SKM-1 (cell line): Measurements from ENCODE around the gene PPP2R3A.
A peak's percentile ranks its signal among the peaks of the same experiment; 100 is the strongest.
"Not testable (repeated sequence)": the region's sequence is repeated elsewhere in the genome, so short reads cannot be mapped to it uniquely, and the experiment has no call there.

ENCODE experiments used
- DNase-seq: peaks from one replicate; lab custom pipeline; 2025; ENCODE audit not compliant: unreplicated experiment; lab: John Stamatoyannopoulos, UW

Gene PPP2R3A

GRCh38 chr3:135965506-135966270, at the start of gene PPP2R3A:
TSS of gene PPP2R3A (plus strand) at chr3:135965728. CDS start at chr3:136001499, 35,771 bp downstream.
- DNase-seq = peak; percentile 31

- DNase-seq = no peak
These were observed 49.2 kb upstream of the PPP2R3A start for GRCh38 chr3:135916310-135916709.

- DNase-seq = no peak
These were observed 48.5 kb upstream of the PPP2R3A start for GRCh38 chr3:135917076-135917475.

GRCh38 chr3:135917927-135918597, 47.5 kb upstream of the PPP2R3A start:
- no peak for DNase-seq

- DNase-seq = peak; percentile 5
These were observed 46.9 kb upstream of the PPP2R3A start for GRCh38 chr3:135918600-135918999.

- DNase-seq = no peak
These were observed 45.3 kb upstream of the PPP2R3A start for GRCh38 chr3:135920275-135920674.

GRCh38 chr3:135922903-135923250, 42.7 kb upstream of the PPP2R3A start:
- DNase-seq = no peak

- DNase-seq = no peak
These were observed 41.0 kb upstream of the PPP2R3A start for GRCh38 chr3:135924506-135924905.

- no peak for DNase-seq
These were observed 38.9 kb upstream of the PPP2R3A start for GRCh38 chr3:135926664-135927063.

- DNase-seq = no peak
These were observed 38.4 kb upstream of the PPP2R3A start for GRCh38 chr3:135927155-135927554.

- DNase-seq = no peak
These were observed 35.9 kb upstream of the PPP2R3A start for GRCh38 chr3:135929670-135930069.

GRCh38 chr3:135930255-135930654, 35.3 kb upstream of the PPP2R3A start:
- no peak for DNase-seq

GRCh38 chr3:135935171-135935570, 30.4 kb upstream of the PPP2R3A start:
- DNase-seq = not testable (repeated sequence)

- peak; percentile 4 for DNase-seq
These were observed 27.8 kb upstream of the PPP2R3A start for GRCh38 chr3:135937766-135938165.

GRCh38 chr3:135944831-135945230, 20.7 kb upstream of the PPP2R3A start:
- DNase-seq = no peak

- DNase-seq = no peak
These were observed 14.6 kb upstream of the PPP2R3A start for GRCh38 chr3:135950941-135951340.

GRCh38 chr3:135964160-135964955, 1.2 kb upstream of the PPP2R3A start:
- DNase-seq = no peak

- no peak for DNase-seq
These were observed 411 bp upstream of the PPP2R3A start for GRCh38 chr3:135965129-135965505.

GRCh38 chr3:135966271-135966961, 888 bp downstream of the PPP2R3A start:
- no peak for DNase-seq

- no peak for DNase-seq
These were observed 1.4 kb downstream of the PPP2R3A start for GRCh38 chr3:135966962-135967274.

GRCh38 chr3:135967867-135968266, 2.3 kb downstream of the PPP2R3A start:
- DNase-seq = no peak
